ENCODE measurements around the gene PITPNC1. TPM values are rescaled to one million over a fixed set of nuclear protein-coding genes. Genes with fewer than 3 reads are reported as not detected.

PITPNC1 gene
- total and polyA plus RNA-seq, 2 of the 13 experiments (the other 11 are each of a cell fraction or from before 2014, with no cell fraction given): 4.1 to 5.7 TPM

GRCh38 chr17:67475161-67475937 is 98.3 kb downstream of the PITPNC1 start (continued):
- TF ChIP-seq BATF2 (CRISPR knock-in tag; IDR thresholded peaks at IDR 0.05) (no peak), ZNF784 (CRISPR knock-in tag; IDR thresholded peaks at IDR 0.05; ENCODE audit: borderline replicate concordance) (no peak), ZNF337 (CRISPR knock-in tag; IDR thresholded peaks at IDR 0.05; ENCODE audit: borderline replicate concordance, low read depth) (no peak), PHF8 (CRISPR knock-in tag; IDR thresholded peaks at IDR 0.05) (peak; percentile 18; the same call in 1 of the 2 replicates), NFYC (CRISPR knock-in tag; IDR thresholded peaks at IDR 0.05) (no peak), ZNF431 (CRISPR knock-in tag; IDR thresholded peaks at IDR 0.05; ENCODE audit: borderline replicate concordance, low read depth) (no peak), ZEB1 (IDR thresholded peaks at IDR 0.05; ENCODE audit: insufficient replicate concordance, low read depth) (no peak), ZNF674 (CRISPR knock-in tag; IDR thresholded peaks at IDR 0.05; ENCODE audit: low read depth) (no peak), SMC3 (IDR thresholded peaks at IDR 0.05; ENCODE audit: low read length) (peak; percentile 92), ZNF331 (CRISPR knock-in tag; IDR thresholded peaks at IDR 0.05) (0 out of 2 replicates have a peak, but pooled peaks have one; percentile 29), BCL3 (CRISPR knock-in tag; IDR thresholded peaks at IDR 0.05) (no peak), RBM39 (IDR thresholded peaks at IDR 0.05; ENCODE audit: low read depth, low read length, poor library complexity, severe bottlenecking) (no peak), RAD21 (CRISPR knock-in tag; IDR thresholded peaks at IDR 0.05) (peak; percentile 82), ZBTB1 (CRISPR knock-in tag; IDR thresholded peaks at IDR 0.05; ENCODE audit: borderline replicate concordance) (no peak), ZNF644 (CRISPR knock-in tag; IDR thresholded peaks at IDR 0.05; ENCODE audit: low read depth) (no peak), SIN3A (IDR thresholded peaks at IDR 0.05; ENCODE audit: borderline replicate concordance, low read depth, low read length) (no peak), TOPORS (CRISPR knock-in tag; IDR thresholded peaks at IDR 0.05) (no peak), FOXA3 (CRISPR knock-in tag; IDR thresholded peaks at IDR 0.05) (peak; percentile 47; the same call in 1 of the 2 replicates), ZNF710 (CRISPR knock-in tag; IDR thresholded peaks at IDR 0.05; ENCODE audit: borderline replicate concordance) (no peak)
- TF ChIP-seq, protein P1, sequence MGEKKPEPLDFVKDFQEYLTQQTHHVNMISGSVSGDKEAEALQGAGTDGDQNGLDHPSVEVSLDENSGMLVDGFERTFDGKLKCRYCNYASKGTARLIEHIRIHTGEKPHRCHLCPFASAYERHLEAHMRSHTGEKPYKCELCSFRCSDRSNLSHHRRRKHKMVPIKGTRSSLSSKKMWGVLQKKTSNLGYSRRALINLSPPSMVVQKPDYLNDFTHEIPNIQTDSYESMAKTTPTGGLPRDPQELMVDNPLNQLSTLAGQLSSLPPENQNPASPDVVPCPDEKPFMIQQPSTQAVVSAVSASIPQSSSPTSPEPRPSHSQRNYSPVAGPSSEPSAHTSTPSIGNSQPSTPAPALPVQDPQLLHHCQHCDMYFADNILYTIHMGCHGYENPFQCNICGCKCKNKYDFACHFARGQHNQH (CRISPR knock-in tag; IDR thresholded peaks at IDR 0.05): peak; percentile 30; the same call in 1 of the 2 replicates
